RWPE2 (cell line): ENCODE measurements around the gene TTI1.

ENCODE experiments used
- ATAC-seq: fragments of 200-7000 bp; cut with Tn5 transposase; 3 replicates; pipeline ENCODE4 v1.9.1; 2021; ENCODE audit warnings: low read depth
- DNase-seq: peaks from one replicate; pipeline ENCODE4 v3.0.0-alpha.2; 2020; ENCODE audit warnings: low spot score
- H3K27ac ChIP-seq: fragments of 450-650 bp; 2 replicates; pipeline ENCODE4 v1.5.1; 2017; ENCODE audit warnings: mild to moderate bottlenecking; ENCODE audit not compliant: poor library complexity, severe bottlenecking
- H3K27me3 ChIP-seq: fragments of 250-450 bp; sonication (Bioruptor Pico); 2 replicates; pipeline ENCODE4 v1.5.1; 2021; ENCODE audit warnings: mild to moderate bottlenecking, moderate library complexity; ENCODE audit not compliant: insufficient read depth, poor library complexity, severe bottlenecking
- H3K36me3 ChIP-seq: fragments of 250-450 bp; sonication (Bioruptor Pico); 2 replicates; pipeline ENCODE4 v1.5.1; 2020; ENCODE audit warnings: low read depth, mild to moderate bottlenecking, moderate library complexity
- H3K4me1 ChIP-seq: fragments of 250-450 bp; sonication (Bioruptor Pico); 2 replicates; pipeline ENCODE4 v1.5.1; 2021; ENCODE audit warnings: mild to moderate bottlenecking, moderate library complexity; ENCODE audit not compliant: insufficient read depth, poor library complexity, severe bottlenecking
- H3K4me3 ChIP-seq: fragments of 250-450 bp; sonication (Bioruptor Pico); 2 replicates; pipeline ENCODE4 v1.5.1; 2021; ENCODE audit warnings: mild to moderate bottlenecking, moderate library complexity; ENCODE audit not compliant: severe bottlenecking
- H3K9me3 ChIP-seq: fragments of 250-450 bp; sonication (Bioruptor Pico); 2 replicates; pipeline ENCODE4 v1.5.1; 2021; ENCODE audit warnings: mild to moderate bottlenecking, moderate library complexity; ENCODE audit not compliant: severe bottlenecking
- TF ChIP-seq, protein P1 (sequence below): fragments of 450-650 bp; IDR thresholded peaks from one replicate; pipeline ENCODE4 v1.5.1; 2017; ENCODE audit warnings: mild to moderate bottlenecking, moderate library complexity; ENCODE audit not compliant: poor library complexity, severe bottlenecking

The TTI1 gene

DNA sequence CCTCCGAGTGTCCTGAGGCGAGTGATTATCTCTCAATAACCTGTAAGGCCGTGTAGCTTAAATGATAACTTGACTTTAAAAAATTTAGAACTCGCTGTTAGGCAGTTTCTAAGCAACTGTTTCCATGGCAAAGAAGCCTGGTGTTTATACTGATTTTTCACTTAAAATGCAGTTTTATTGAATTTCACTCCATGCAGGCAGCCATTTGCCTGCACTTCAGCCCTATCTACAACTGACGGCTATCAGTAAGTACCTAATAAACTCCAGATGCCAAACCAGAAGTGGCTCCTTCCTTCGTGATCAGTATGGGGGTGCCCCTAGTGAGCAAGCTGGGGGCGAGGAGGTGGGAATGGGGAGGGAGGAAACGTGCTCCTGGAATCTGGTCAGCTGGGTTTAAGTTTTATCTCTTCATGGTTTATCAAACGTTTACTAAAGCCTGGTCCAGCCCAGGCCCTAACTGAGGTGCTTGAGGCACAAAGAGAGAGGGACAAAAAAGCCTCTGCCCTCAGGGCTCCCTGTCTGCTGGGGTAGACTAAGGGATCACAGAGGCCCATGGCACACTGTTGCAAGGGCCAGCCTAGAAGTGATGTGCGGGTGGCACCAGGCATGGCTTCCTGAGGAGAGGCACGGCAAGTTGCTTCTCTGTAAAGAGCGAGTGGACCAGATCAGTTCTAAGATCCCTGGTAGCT lies 45.5 kb downstream of the TTI1 start:
- Histone ChIP-seq H3K27ac (no peak overlapping the region), H3K27me3 (no peaks in the 10 kb centered on the region), H3K9me3 (no peaks in the 10 kb centered on the region), H3K4me1 (peaks cover 36% of the 10 kb centered on the region), H3K36me3 (peaks cover 71% of the 10 kb centered on the region), H3K4me3 (no peak overlapping the region)
- TF ChIP-seq, protein P1, sequence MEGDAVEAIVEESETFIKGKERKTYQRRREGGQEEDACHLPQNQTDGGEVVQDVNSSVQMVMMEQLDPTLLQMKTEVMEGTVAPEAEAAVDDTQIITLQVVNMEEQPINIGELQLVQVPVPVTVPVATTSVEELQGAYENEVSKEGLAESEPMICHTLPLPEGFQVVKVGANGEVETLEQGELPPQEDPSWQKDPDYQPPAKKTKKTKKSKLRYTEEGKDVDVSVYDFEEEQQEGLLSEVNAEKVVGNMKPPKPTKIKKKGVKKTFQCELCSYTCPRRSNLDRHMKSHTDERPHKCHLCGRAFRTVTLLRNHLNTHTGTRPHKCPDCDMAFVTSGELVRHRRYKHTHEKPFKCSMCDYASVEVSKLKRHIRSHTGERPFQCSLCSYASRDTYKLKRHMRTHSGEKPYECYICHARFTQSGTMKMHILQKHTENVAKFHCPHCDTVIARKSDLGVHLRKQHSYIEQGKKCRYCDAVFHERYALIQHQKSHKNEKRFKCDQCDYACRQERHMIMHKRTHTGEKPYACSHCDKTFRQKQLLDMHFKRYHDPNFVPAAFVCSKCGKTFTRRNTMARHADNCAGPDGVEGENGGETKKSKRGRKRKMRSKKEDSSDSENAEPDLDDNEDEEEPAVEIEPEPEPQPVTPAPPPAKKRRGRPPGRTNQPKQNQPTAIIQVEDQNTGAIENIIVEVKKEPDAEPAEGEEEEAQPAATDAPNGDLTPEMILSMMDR, result no peak
- ATAC-seq (no peak), DNase-seq (no peak)

DNA sequence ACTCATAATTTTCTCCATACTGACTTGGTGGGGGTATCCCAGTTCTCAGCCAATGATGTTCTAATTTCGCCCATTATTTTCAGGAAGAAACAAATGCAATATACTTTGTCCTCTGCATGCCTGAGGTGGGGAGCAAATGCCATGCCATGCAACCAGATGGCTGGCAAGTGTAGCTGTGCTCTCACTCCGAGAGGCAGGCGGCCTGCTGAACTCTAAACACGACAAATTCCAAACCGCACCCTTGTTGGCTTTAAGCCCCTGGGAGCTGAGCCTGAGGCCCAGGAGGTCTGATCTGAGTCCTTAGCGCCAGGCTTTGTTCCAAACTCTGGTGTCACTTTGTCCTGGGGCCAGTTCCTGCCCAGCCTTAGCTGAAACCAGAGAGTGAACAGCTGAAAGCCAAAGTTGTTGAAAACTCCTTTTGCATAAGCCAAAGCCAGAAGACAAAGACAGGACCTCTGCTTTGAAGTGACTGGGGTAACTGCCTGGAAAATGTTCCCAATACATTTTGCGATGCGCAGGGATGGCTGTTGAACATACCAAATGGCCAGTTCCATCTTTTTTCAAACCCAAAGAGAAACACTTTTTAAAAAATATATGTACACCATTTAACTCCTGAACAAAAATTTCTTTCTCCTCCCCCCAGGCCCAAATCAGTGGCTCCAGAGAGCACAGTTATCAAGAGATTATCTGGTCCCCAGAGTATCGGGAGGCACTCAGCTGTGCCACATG lies 46.2 kb downstream of the TTI1 start:
- TF ChIP-seq, protein P1, result no peak
- DNase-seq (no peak), ATAC-seq (no peak)
- Histone ChIP-seq H3K4me1 (peaks cover 29% of the 10 kb centered on the region), H3K27me3 (no peaks in the 10 kb centered on the region), H3K9me3 (no peaks in the 10 kb centered on the region), H3K36me3 (peaks cover 74% of the 10 kb centered on the region), H3K27ac (no peak overlapping the region), H3K4me3 (no peak overlapping the region)

DNA sequence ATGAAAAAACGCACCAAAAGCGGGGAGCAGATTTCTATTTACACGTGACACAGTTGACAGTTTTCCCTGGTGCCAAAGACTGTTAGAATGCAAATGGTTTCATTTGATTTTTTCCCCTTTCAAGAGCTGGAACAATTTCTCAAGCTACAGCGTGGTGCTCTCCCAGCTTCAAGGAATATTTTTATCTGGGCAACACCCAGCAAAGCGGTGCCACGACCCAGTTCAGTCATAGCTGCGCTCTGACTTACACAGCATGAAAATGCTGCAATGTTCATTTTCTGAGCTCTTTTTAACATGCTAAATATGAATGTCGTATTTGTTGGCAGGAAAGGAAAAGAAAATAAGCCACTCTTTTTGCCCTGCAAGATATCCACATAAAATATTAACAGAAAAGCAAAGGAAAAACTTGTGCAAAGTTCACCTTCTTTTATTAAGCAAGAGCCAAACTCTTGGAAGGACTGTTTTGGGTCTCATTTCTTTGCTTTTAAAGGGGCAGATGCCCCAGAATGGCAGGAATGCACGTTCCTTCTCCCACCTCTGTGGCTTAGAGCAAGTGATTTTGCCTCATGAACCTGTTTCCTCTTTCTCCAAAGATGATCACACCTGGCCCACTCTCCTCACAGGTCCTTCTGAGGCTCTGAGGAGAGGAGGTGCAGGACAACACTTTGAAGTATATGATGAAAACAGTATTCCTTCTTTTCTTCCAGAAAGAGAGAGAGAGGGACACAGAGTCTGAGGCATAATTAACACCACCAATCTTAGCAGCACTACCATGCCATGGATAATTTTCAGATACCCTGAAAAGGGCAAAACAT lies 47.0 kb downstream of the TTI1 start:
- no peak overlapping the region for H3K27ac ChIP-seq
- no peaks in the 10 kb centered on the region for H3K9me3 ChIP-seq
- ATAC-seq (no peak), DNase-seq (no peak)
- H3K36me3 ChIP-seq, result peaks cover 72% of the 10 kb centered on the region
- no peaks in the 10 kb centered on the region for H3K27me3 ChIP-seq
- peaks cover 21% of the 10 kb centered on the region for H3K4me1 ChIP-seq
- no peak overlapping the region for H3K4me3 ChIP-seq
- TF ChIP-seq, protein P1, result no peak

DNA sequence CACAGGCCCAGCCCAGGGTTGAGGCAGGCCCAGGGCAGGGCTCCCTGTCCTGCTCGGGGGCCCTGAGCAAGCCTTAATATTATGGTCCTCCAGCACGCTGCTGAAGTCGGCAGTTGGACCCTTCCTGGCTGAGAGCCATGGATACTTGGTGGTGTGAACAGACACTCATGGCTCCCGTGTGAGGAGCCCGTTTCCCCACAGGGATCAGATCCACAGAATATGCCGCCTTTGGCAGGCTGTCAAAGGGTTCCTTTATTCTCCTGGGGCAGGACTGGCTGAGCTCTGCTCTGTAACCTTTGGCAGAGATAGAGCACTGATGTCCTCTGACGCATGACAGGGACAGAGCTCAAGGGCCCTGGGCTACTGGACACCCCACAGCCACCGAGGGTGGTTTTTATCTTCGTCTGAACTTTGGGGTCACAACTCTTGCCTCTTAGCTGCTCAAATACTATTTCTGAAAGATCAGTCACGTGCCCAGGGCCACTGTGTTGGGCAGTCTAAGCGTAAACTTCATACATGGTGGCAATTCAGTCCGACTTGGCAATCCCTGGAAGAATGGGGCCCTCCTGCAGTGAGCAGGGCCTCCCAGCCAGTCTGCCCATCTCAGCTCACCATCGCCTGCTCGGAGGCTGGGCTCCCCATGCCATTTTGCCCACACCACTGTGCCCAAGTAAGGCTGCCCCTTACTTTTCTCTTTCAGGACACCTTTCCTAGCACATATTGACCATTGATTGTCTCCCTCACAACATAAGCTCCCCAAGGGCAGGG lies 49.1 kb downstream of the TTI1 start:
- peaks cover under 1% of the 10 kb centered on the region for H3K4me1 ChIP-seq
- no peak overlapping the region for H3K27ac ChIP-seq
- no peaks in the 10 kb centered on the region for H3K9me3 ChIP-seq
- H3K27me3 ChIP-seq, result no peaks in the 10 kb centered on the region
- no peak overlapping the region for H3K4me3 ChIP-seq
- peaks cover 59% of the 10 kb centered on the region for H3K36me3 ChIP-seq
- ATAC-seq, result peak; percentile 4; the same call in 1 of the 3 replicates
- TF ChIP-seq, protein P1, result no peak
- DNase-seq, result no peak
